NCI-H2196 (cell line): Measurements from ENCODE around the gene PARP16.

Source experiments
- DNase-seq: peaks from one replicate; lab custom pipeline; 2025; ENCODE audit not compliant: unreplicated experiment; lab: John Stamatoyannopoulos, UW

Gene PARP16

GRCh38 chr15:65208647-65209046, 78.0 kb downstream of the PARP16 start:
- DNase-seq = no peak
